Limb (tissue), 2 donors: ENCODE measurements around the gene SCPEP1.

Experiments
- DNase-seq, 2 donors: peaks; one replicate each; pipeline ENCODE4 v3.0.0-alpha.2; 2016; ENCODE audit errors: extremely low spot score in 2 of 2

Gene SCPEP1

GRCh38 chr17:57040571-57040970 is 62.6 kb downstream of the SCPEP1 start:
- no peak for DNase-seq

- no peak for DNase-seq
These were observed 65.3 kb downstream of the SCPEP1 start for GRCh38 chr17:57043276-57043675.

- peak in 1 of 2 donors; percentile 34 for DNase-seq
These were observed 67.3 kb downstream of the SCPEP1 start for GRCh38 chr17:57044976-57045867.

- DNase-seq: peak; percentile 20 to 65
These were observed 68.2 kb downstream of the SCPEP1 start for GRCh38 chr17:57045868-57046704.

GRCh38 chr17:57046749-57047148 is 68.8 kb downstream of the SCPEP1 start:
- no peak for DNase-seq

GRCh38 chr17:57048096-57048495 is 70.2 kb downstream of the SCPEP1 start:
- DNase-seq: no peak

GRCh38 chr17:57050306-57050705 is 72.4 kb downstream of the SCPEP1 start:
- DNase-seq: no peak

- no peak for DNase-seq
These were observed 74.0 kb downstream of the SCPEP1 start for GRCh38 chr17:57051886-57052361.
